Measurements from ENCODE around the gene SH2D3C. TPM values are rescaled to one million over a fixed set of nuclear protein-coding genes. Genes with fewer than 3 reads are reported as not detected.

Gene SH2D3C
- total RNA-seq, 1 donor from 2014 or later, result not detected

- Histone ChIP-seq H3K36me3 (ENCODE audit: control insufficient read depth, insufficient read depth, low read length) (no peaks in the 10 kb centered on the region), H3K4me3 (ENCODE audit: low read depth, low read length) (no peak within 1 kb of the TSS), H3K27me3 (ENCODE audit: control insufficient read depth, insufficient read depth, low read length) (no peaks in the 10 kb centered on the region)
- TF ChIP-seq CTCF (IDR thresholded peaks at IDR 0.05; ENCODE audit: insufficient read depth, low read length, severe bottlenecking), result no peak
- FAIRE-seq, result no peak
- DNase-seq (ENCODE audit: low read depth), result peak; percentile 22
These were observed 71.6 kb downstream of the SH2D3C start, which contains the start of gene CFAP157 for GRCh38 chr9:127706836-127707241. CFAP157 (plus strand) TSS chr9:127706988; CDS start chr9:127707032, 44 bp downstream.

GRCh38 chr9:127705577-127706379, 72.7 kb downstream of the SH2D3C start:
- peak; percentile 50 for FAIRE-seq
- no peaks in the 10 kb centered on the region for H3K36me3 ChIP-seq (ENCODE audit: control insufficient read depth, insufficient read depth, low read length)
- no peak for DNase-seq (ENCODE audit: low read depth)
- H3K27me3 ChIP-seq (ENCODE audit: control insufficient read depth, insufficient read depth, low read length), result no peaks in the 10 kb centered on the region
- no peak overlapping the region for H3K4me3 ChIP-seq (ENCODE audit: low read depth, low read length)
- TF ChIP-seq CTCF (IDR thresholded peaks at IDR 0.05; ENCODE audit: insufficient read depth, low read length, severe bottlenecking), result no peak

GRCh38 chr9:127703289-127703946, 75.0 kb downstream of the SH2D3C start:
- Histone ChIP-seq H3K27me3 (ENCODE audit: control insufficient read depth, insufficient read depth, low read length) (no peaks in the 10 kb centered on the region), H3K4me3 (ENCODE audit: low read depth, low read length) (no peak overlapping the region), H3K36me3 (ENCODE audit: control insufficient read depth, insufficient read depth, low read length) (no peaks in the 10 kb centered on the region)
- DNase-seq (ENCODE audit: low read depth) (no peak), FAIRE-seq (no peak)
- no peak for TF ChIP-seq CTCF (IDR thresholded peaks at IDR 0.05; ENCODE audit: insufficient read depth, low read length, severe bottlenecking)

GRCh38 chr9:127700594-127701255, 77.7 kb downstream of the SH2D3C start:
- Histone ChIP-seq H3K36me3 (ENCODE audit: control insufficient read depth, insufficient read depth, low read length) (no peaks in the 10 kb centered on the region), H3K4me3 (ENCODE audit: low read depth, low read length) (no peak overlapping the region), H3K27me3 (ENCODE audit: control insufficient read depth, insufficient read depth, low read length) (no peaks in the 10 kb centered on the region)
- FAIRE-seq, result no peak
- TF ChIP-seq CTCF (IDR thresholded peaks at IDR 0.05; ENCODE audit: insufficient read depth, low read length, severe bottlenecking), result no peak
- DNase-seq (ENCODE audit: low read depth), result no peak

- Histone ChIP-seq H3K4me3 (ENCODE audit: low read depth, low read length) (no peak overlapping the region), H3K27me3 (ENCODE audit: control insufficient read depth, insufficient read depth, low read length) (no peaks in the 10 kb centered on the region), H3K36me3 (ENCODE audit: control insufficient read depth, insufficient read depth, low read length) (no peaks in the 10 kb centered on the region)
- FAIRE-seq (no peak), DNase-seq (ENCODE audit: low read depth) (no peak)
- no peak for TF ChIP-seq CTCF (IDR thresholded peaks at IDR 0.05; ENCODE audit: insufficient read depth, low read length, severe bottlenecking)
These were observed 78.3 kb downstream of the SH2D3C start for GRCh38 chr9:127700140-127700539.
